ENCODE data around the gene ATP11C. TPM values are rescaled to one million over a fixed set of nuclear protein-coding genes. Genes with fewer than 3 reads are reported as not detected.
"Not testable (repeated sequence)": the region's sequence is repeated elsewhere in the genome, so short reads cannot be mapped to it uniquely, and the experiment has no call there.

Gene ATP11C
- polyA plus RNA-seq, 3 donors: 1.6 to 6.7 (median 2.5) TPM

DNA sequence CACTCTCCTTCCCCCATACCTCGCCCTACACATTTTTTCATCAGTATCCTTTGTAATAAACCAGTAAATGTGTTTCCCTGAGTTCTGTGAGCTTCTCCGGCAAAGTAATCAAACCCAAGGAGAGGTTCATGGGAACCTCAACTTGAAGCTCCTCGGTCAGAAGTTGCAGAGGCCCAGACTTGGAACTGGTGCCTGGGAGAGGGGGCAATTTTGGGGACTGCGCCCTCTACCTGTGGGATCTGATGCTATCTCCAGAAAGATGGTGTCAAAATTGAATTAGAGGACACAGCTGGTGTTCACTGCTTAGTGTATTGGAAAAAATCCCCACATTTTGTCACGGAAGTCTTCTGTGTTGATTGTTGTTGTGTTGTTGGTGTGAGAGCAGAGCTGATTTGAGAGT, 70.6 kb downstream of the ATP11C start:
- no peaks in the 10 kb centered on the region for H3K9me3 ChIP-seq (replicated peaks in 1 of 2; ENCODE audit: control insufficient read depth in 1 of 2, insufficient read depth in 1 of 2, low read length in 2 of 2)
- H3K4me3 ChIP-seq (replicated peaks in 1 of 3; ENCODE audit: low read depth in 2 of 3, low read length in 3 of 3): no peak overlapping the region
- no peaks in the 10 kb centered on the region for H4K20me1 ChIP-seq (ENCODE audit: insufficient read depth, low read length)
- H3K4me1 Mint-ChIP-seq: peaks cover 4% of the 10 kb centered on the region
- no peaks in the 10 kb centered on the region for H3K36me3 ChIP-seq (replicated peaks in 1 of 2; ENCODE audit: control insufficient read depth in 1 of 2, insufficient read depth in 2 of 2, low read length in 2 of 2)
- H3K9ac ChIP-seq (ENCODE audit: insufficient read depth, low read length, poor library complexity, severe bottlenecking): no peak overlapping the region
- no peaks in the 10 kb centered on the region for H3K27me3 ChIP-seq (ENCODE audit: control insufficient read depth in 2 of 2, insufficient read depth in 2 of 2, low read length in 2 of 2)
- H3K79me2 ChIP-seq (ENCODE audit: insufficient read depth, low read length): no peaks in the 10 kb centered on the region
- H3K27me3 Mint-ChIP-seq (ENCODE audit: low read depth in 3 of 3): peaks cover 0 to 1% (median 0%) of the 10 kb centered on the region in 3 donors
- H3K4me3 Mint-ChIP-seq: no peak overlapping the region
- H3K4me2 ChIP-seq (replicated peaks; ENCODE audit: extremely low read depth, low read length, poor library complexity, severe bottlenecking): no peak overlapping the region
- no peak overlapping the region for H2AFZ ChIP-seq (ENCODE audit: insufficient read depth, low read depth, low read length, poor library complexity, severe bottlenecking)
- no peaks in the 10 kb centered on the region for H3K4me1 ChIP-seq (ENCODE audit: control insufficient read depth in 1 of 2, insufficient read depth in 2 of 2, low read length in 2 of 2)
- no peak for DNase-seq
- intact Hi-C loops (cut with micrococcal nuclease): no loop called here
- H3K36me3 Mint-ChIP-seq: peaks cover 0 to 2% of the 10 kb centered on the region in 2 donors
- no peaks in the 10 kb centered on the region for H3K9me3 Mint-ChIP-seq
- H3K27ac Mint-ChIP-seq: no peak overlapping the region
- TF ChIP-seq, protein P1, sequence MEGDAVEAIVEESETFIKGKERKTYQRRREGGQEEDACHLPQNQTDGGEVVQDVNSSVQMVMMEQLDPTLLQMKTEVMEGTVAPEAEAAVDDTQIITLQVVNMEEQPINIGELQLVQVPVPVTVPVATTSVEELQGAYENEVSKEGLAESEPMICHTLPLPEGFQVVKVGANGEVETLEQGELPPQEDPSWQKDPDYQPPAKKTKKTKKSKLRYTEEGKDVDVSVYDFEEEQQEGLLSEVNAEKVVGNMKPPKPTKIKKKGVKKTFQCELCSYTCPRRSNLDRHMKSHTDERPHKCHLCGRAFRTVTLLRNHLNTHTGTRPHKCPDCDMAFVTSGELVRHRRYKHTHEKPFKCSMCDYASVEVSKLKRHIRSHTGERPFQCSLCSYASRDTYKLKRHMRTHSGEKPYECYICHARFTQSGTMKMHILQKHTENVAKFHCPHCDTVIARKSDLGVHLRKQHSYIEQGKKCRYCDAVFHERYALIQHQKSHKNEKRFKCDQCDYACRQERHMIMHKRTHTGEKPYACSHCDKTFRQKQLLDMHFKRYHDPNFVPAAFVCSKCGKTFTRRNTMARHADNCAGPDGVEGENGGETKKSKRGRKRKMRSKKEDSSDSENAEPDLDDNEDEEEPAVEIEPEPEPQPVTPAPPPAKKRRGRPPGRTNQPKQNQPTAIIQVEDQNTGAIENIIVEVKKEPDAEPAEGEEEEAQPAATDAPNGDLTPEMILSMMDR (IDR thresholded peaks at IDR 0.05): no peak
- WGBS (ENCODE audit: insufficient coverage): no CpG with 5 or more reads among the region's 5 CpGs
- no peak overlapping the region for H3K27ac ChIP-seq (ENCODE audit: low read depth in 1 of 2, low read length in 2 of 2)

DNA sequence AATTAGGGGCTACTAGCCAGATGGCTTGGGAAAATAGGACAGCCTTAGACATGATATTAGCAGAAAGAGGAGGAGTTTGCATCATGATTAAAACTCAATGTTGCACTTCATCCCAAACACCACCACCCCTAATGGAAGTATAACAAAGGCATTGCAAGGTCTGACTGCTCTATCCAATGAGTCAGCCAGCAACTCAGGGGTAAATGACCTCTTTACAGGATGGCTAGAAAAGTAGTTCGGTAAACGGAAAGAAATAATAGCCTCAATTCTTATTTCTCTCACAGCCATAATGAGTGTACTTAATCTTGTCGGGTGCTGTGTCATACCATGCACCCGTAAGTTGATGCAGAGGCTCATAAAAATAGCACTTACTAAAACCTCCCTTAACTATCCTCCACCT, 76.0 kb downstream of the ATP11C start:
- H3K27me3 ChIP-seq (ENCODE audit: control insufficient read depth in 2 of 2, insufficient read depth in 2 of 2, low read length in 2 of 2); H3K4me1 ChIP-seq (ENCODE audit: control insufficient read depth in 1 of 2, insufficient read depth in 2 of 2, low read length in 2 of 2); H3K9me3 Mint-ChIP-seq; H3K4me2 ChIP-seq (replicated peaks; ENCODE audit: extremely low read depth, low read length, poor library complexity, severe bottlenecking); H3K4me3 ChIP-seq (replicated peaks in 1 of 3; ENCODE audit: low read depth in 2 of 3, low read length in 3 of 3); H2AFZ ChIP-seq (ENCODE audit: insufficient read depth, low read depth, low read length, poor library complexity, severe bottlenecking); H3K27ac Mint-ChIP-seq; H3K27ac ChIP-seq (ENCODE audit: low read depth in 1 of 2, low read length in 2 of 2); H3K27me3 Mint-ChIP-seq (ENCODE audit: low read depth in 3 of 3); H3K36me3 Mint-ChIP-seq; H3K79me2 ChIP-seq (ENCODE audit: insufficient read depth, low read length); H3K9me3 ChIP-seq (replicated peaks in 1 of 2; ENCODE audit: control insufficient read depth in 1 of 2, insufficient read depth in 1 of 2, low read length in 2 of 2); H3K4me3 Mint-ChIP-seq; DNase-seq; H3K9ac ChIP-seq (ENCODE audit: insufficient read depth, low read length, poor library complexity, severe bottlenecking); H3K36me3 ChIP-seq (replicated peaks in 1 of 2; ENCODE audit: control insufficient read depth in 1 of 2, insufficient read depth in 2 of 2, low read length in 2 of 2); intact Hi-C loops (cut with micrococcal nuclease); H4K20me1 ChIP-seq (ENCODE audit: insufficient read depth, low read length): not testable (repeated sequence)
- H3K4me1 Mint-ChIP-seq: peaks cover 16% of the 10 kb centered on the region
- WGBS (ENCODE audit: insufficient coverage): no CpG with 5 or more reads among the region's 4 CpGs
